PFSK-1 (cell line): ENCODE measurements around the gene RBBP5.

Source experiments
- REST ChIP-seq, 2 experiments: IDR thresholded peaks; 2 replicates each; pipeline versions ENCODE4 v1.6.1 to v1.8.0; 2011 to 2012; ENCODE audit warnings: low read depth in 2 of 2, low read length in 2 of 2, control low read depth in 1 of 2, inconsistent platforms in 1 of 2, mild to moderate bottlenecking in 1 of 2, moderate library complexity in 1 of 2; ENCODE audit not compliant: insufficient read depth in 1 of 2
- SIN3A ChIP-seq: IDR thresholded peaks from 2 replicates; pipeline ENCODE4 v1.6.1; 2012; ENCODE audit warnings: mild to moderate bottlenecking, low read length, moderate library complexity, borderline replicate concordance; ENCODE audit not compliant: insufficient read depth

GRCh38 chr1:205056956-205057568 lies 64.7 kb downstream of the RBBP5 start:
- TF ChIP-seq REST (IDR thresholded peaks at IDR 0.05; ENCODE audit: insufficient read depth in 1 of 2, low read depth in 2 of 2, low read length in 2 of 2) = no peak
- no peak for TF ChIP-seq SIN3A
